ENCODE measurements around the gene NPAS3. TPM values are rescaled to one million over a fixed set of nuclear protein-coding genes. Genes with fewer than 3 reads are reported as not detected.

NPAS3 gene
- total RNA-seq, 4 donors from 2014 or later, result 4.0 to 12.2 (median 5.6) TPM

- no peak for DNase-seq
- WGBS, 2 donors, result 86 to 100% methylated on average over 1 of the region's 1 CpG
- Histone ChIP-seq H3K27me3 (no peaks in the 10 kb centered on the region), H3K9me3 (no peaks in the 10 kb centered on the region), H3K4me1 (no peaks in the 10 kb centered on the region), H3K36me3 (no peaks in the 10 kb centered on the region), H3K4me3 (replicated peaks in 1 of 3) (no peak overlapping the region), H3K27ac (no peak overlapping the region)
- TF ChIP-seq CTCF (IDR thresholded peaks at IDR 0.05) (no peak), POLR2A (IDR thresholded peaks at IDR 0.05) (no peak)
- intact Hi-C loops (cut with DNase I), result no loop called here
Observed at GRCh38 chr14:33685698-33686097, 747.0 kb downstream of the NPAS3 start.

GRCh38 chr14:33686218-33686617 lies 747.5 kb downstream of the NPAS3 start:
- H3K4me1 ChIP-seq, result no peaks in the 10 kb centered on the region
- H3K27me3 ChIP-seq, result no peaks in the 10 kb centered on the region
- intact Hi-C loops (cut with DNase I), result no loop called here
- WGBS, 2 donors, result 87 to 92% methylated on average over 3 of the region's 3 CpGs
- H3K4me3 ChIP-seq (replicated peaks in 1 of 3), result no peak overlapping the region
- H3K36me3 ChIP-seq, result no peaks in the 10 kb centered on the region
- no peak for TF ChIP-seq CTCF (IDR thresholded peaks at IDR 0.05)
- no peak for TF ChIP-seq POLR2A (IDR thresholded peaks at IDR 0.05)
- no peaks in the 10 kb centered on the region for H3K9me3 ChIP-seq
- DNase-seq, result no peak
- no peak overlapping the region for H3K27ac ChIP-seq

- H3K27ac ChIP-seq, result no peak overlapping the region
- no peak overlapping the region for H3K4me3 ChIP-seq (replicated peaks in 1 of 3)
- H3K36me3 ChIP-seq, result no peaks in the 10 kb centered on the region
- 91 to 95% methylated on average over 4 of the region's 4 CpGs for WGBS, 2 donors
- intact Hi-C loops (cut with DNase I), result no loop called here
- H3K9me3 ChIP-seq, result no peaks in the 10 kb centered on the region
- TF ChIP-seq CTCF (IDR thresholded peaks at IDR 0.05) (no peak), POLR2A (IDR thresholded peaks at IDR 0.05) (no peak)
- no peaks in the 10 kb centered on the region for H3K4me1 ChIP-seq
- no peaks in the 10 kb centered on the region for H3K27me3 ChIP-seq
- no peak for DNase-seq
Observed at GRCh38 chr14:33686856-33687255, 748.2 kb downstream of the NPAS3 start.

- 85 to 87% methylated on average over 4 of the region's 4 CpGs for WGBS, 2 donors
- intact Hi-C loops (cut with DNase I), result no loop called here
- H3K4me1 ChIP-seq, result no peaks in the 10 kb centered on the region
- TF ChIP-seq CTCF (IDR thresholded peaks at IDR 0.05) (no peak), POLR2A (IDR thresholded peaks at IDR 0.05) (no peak)
- H3K36me3 ChIP-seq, result no peaks in the 10 kb centered on the region
- no peaks in the 10 kb centered on the region for H3K27me3 ChIP-seq
- DNase-seq, result no peak
- H3K4me3 ChIP-seq (replicated peaks in 1 of 3), result no peak overlapping the region
- H3K9me3 ChIP-seq, result no peaks in the 10 kb centered on the region
- no peak overlapping the region for H3K27ac ChIP-seq
Observed at GRCh38 chr14:33689680-33690079, 751.0 kb downstream of the NPAS3 start.

- H3K4me3 ChIP-seq (replicated peaks in 1 of 3), result no peak overlapping the region
- H3K27me3 ChIP-seq, result no peaks in the 10 kb centered on the region
- H3K27ac ChIP-seq, result no peak overlapping the region
- no peaks in the 10 kb centered on the region for H3K4me1 ChIP-seq
- H3K9me3 ChIP-seq, result no peaks in the 10 kb centered on the region
- intact Hi-C loops (cut with DNase I), result no loop called here
- DNase-seq, result no peak
- H3K36me3 ChIP-seq, result no peaks in the 10 kb centered on the region
- no peak for TF ChIP-seq POLR2A (IDR thresholded peaks at IDR 0.05)
- no peak for TF ChIP-seq CTCF (IDR thresholded peaks at IDR 0.05)
- 90 to 94% methylated on average over 4 of the region's 4 CpGs for WGBS, 2 donors
Observed at GRCh38 chr14:33691907-33692306, 753.2 kb downstream of the NPAS3 start.
